ENCODE data around the gene TMEM109. TPM values are rescaled to one million over a fixed set of nuclear protein-coding genes. Genes with fewer than 3 reads are reported as not detected.

The TMEM109 gene
- total RNA-seq, 4 donors from 2014 or later: 107 to 132 (median 120) TPM

DNA sequence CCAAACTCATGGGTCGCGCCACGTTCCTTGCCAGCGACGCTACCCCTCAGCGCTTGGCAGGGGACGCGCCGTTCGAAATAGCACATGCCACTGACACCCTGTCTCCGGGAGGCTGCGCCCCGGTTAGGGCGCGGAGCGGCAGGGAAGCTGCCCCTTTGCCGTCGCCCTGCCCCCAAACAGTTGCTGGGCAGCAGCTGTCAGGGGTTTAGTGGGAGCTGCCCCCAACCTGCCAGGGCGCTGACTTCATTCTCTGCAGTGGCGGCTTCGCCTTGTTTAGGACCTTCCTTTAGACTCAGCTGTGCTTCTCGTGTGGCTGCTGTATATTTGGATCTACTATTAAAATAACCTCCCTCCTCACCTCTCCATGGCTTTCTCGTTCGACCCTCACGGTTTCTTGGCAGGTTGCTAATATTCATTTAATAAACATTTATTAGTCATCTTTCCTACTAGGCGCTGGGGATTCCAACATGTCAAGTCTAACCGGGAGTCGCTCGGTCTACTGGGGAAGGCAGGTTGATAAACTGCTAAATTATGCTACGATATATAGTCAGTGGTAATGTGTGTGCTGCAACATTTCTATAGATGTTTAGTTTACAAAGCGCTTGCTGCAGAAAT is 782 bp downstream of the TMEM109 start:
- Histone ChIP-seq H3K36me3 (peaks cover 0 to 2% of the 10 kb centered on the region in 2 donors), H3K9me3 (no peaks in the 10 kb centered on the region), H3K4me1 (peaks cover 0 to 64% (median 18%) of the 10 kb centered on the region in 3 donors), H3K27ac (peak overlapping the region; percentile 93 to 97 (median 97)), H3K4me3 (peak overlapping the region; percentile 75 to 95), H3K27me3 (no peaks in the 10 kb centered on the region)
- TF ChIP-seq, protein P1, sequence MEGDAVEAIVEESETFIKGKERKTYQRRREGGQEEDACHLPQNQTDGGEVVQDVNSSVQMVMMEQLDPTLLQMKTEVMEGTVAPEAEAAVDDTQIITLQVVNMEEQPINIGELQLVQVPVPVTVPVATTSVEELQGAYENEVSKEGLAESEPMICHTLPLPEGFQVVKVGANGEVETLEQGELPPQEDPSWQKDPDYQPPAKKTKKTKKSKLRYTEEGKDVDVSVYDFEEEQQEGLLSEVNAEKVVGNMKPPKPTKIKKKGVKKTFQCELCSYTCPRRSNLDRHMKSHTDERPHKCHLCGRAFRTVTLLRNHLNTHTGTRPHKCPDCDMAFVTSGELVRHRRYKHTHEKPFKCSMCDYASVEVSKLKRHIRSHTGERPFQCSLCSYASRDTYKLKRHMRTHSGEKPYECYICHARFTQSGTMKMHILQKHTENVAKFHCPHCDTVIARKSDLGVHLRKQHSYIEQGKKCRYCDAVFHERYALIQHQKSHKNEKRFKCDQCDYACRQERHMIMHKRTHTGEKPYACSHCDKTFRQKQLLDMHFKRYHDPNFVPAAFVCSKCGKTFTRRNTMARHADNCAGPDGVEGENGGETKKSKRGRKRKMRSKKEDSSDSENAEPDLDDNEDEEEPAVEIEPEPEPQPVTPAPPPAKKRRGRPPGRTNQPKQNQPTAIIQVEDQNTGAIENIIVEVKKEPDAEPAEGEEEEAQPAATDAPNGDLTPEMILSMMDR (IDR thresholded peaks at IDR 0.05): no peak
- no peak for TF ChIP-seq POLR2AphosphoS5 (IDR thresholded peaks at IDR 0.05)
- TF ChIP-seq POLR2A (IDR thresholded peaks at IDR 0.05): no peak
- no peak for TF ChIP-seq EP300 (IDR thresholded peaks at IDR 0.05)
- WGBS, 2 donors (ENCODE audit: low coverage in 1 of 2): 0 to 2% methylated on average over 7 to 15 of the region's 31 CpGs
- peak; percentile 35 for ATAC-seq

DNA sequence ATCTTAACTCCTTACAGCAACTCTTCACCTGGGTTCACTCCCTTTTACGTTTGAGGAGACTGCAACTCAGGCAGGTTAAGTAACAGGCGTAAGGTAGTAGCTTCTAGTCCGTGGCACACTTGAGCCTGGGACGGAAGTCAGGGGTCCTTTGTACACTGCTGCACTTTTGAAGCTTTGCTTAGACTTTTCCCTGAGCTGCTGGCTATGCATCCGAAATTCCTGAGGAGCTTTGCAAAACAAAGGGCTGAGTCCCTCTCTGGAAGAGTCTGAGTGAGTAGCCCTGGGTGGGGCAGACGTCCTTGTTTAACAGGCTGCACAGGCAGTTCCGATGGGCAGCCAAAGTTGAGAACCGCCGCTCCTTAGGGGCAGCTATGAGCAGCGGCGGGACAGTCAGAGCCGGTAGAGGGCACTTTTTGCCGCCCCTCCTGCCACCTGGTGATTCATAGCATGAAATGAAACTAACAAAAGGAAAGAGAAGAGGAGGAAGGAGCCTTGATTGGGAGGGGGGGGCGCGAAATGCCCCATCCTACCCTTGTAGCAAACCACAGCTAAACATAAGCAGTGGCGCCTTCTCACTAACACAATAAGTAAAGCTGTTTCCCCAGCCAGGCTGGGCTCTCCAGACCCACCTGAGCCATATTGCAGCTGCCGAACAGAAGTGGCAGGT is 1.4 kb downstream of the TMEM109 start:
- peak overlapping the region; percentile 75 to 95 for H3K4me3 ChIP-seq
- H3K36me3 ChIP-seq: peaks cover 0 to 8% of the 10 kb centered on the region in 2 donors
- ATAC-seq: peak; percentile 44
- TF ChIP-seq EP300 (IDR thresholded peaks at IDR 0.05) (no peak), POLR2AphosphoS5 (IDR thresholded peaks at IDR 0.05) (no peak), POLR2A (IDR thresholded peaks at IDR 0.05) (no peak)
- TF ChIP-seq, protein P1 (IDR thresholded peaks at IDR 0.05): peak in 2 of 4 experiments; percentile 10 to 58
- H3K27me3 ChIP-seq: no peaks in the 10 kb centered on the region
- H3K27ac ChIP-seq: peak overlapping the region; percentile 93 to 97 (median 97)
- 16 to 37% methylated on average over 2 to 6 of the region's 17 CpGs for WGBS, 2 donors (ENCODE audit: low coverage in 1 of 2)
- H3K9me3 ChIP-seq: no peaks in the 10 kb centered on the region
- peaks cover 0 to 70% (median 20%) of the 10 kb centered on the region in 3 donors for H3K4me1 ChIP-seq

DNA sequence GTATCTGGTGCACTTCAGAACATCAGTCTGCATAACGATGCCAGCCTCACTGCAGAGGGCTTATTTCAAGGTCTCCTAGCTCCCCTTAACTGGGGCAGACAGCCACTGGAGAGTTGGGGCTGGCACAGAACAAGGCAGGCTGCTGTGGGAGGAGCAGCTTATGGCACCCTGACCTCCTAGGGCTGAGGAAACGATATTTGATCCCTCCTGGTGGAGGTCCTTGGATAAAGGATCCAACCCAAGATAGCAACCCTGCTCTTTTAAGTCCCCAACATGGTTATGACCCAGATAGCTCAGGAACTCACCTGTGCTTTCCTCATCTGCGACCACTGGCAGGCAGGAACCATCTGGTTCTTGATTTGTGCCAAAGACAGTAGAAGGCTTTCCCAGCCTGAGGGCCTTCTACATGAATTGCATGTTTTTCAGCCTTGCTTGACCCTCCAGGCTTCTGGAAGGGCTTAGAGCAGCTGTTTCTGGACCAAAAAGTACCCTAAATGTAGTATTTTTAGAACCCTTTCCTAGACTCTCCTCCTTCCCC is 2.8 kb downstream of the TMEM109 start:
- Histone ChIP-seq H3K4me1 (peaks cover 0 to 73% (median 20%) of the 10 kb centered on the region in 3 donors), H3K36me3 (peaks cover 0 to 22% of the 10 kb centered on the region in 2 donors), H3K4me3 (no peak overlapping the region), H3K27me3 (no peaks in the 10 kb centered on the region), H3K9me3 (no peaks in the 10 kb centered on the region), H3K27ac (no peak overlapping the region)
- ATAC-seq: no peak
- WGBS, 2 donors (ENCODE audit: low coverage in 1 of 2): 83% methylated on average over 1 of the region's 3 CpGs
- TF ChIP-seq EP300 (IDR thresholded peaks at IDR 0.05): no peak
- TF ChIP-seq POLR2A (IDR thresholded peaks at IDR 0.05): no peak
- TF ChIP-seq POLR2AphosphoS5 (IDR thresholded peaks at IDR 0.05): no peak
- TF ChIP-seq, protein P1 (IDR thresholded peaks at IDR 0.05): no peak

DNA sequence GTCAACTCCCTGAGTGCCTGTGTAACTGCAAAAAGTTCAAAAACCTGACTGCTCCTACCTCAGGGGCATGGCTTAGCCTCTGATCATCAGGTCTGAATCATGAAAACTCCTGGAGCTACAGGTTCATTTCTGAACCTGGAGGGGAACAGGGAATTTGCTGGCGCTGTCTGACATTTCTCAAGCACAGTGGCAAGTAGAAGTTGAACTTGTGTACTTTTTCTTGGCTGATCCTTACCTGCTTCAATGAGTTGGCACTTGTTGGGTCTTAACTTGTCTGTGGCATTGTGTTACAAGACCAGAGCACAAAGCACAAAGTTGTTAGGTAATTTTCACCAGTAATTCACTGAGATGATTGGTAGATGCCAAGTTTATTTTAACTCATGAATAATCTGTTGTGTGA is 3.3 kb downstream of the TMEM109 start:
- no peak for TF ChIP-seq POLR2AphosphoS5 (IDR thresholded peaks at IDR 0.05)
- TF ChIP-seq, protein P1 (IDR thresholded peaks at IDR 0.05): no peak
- Histone ChIP-seq H3K36me3 (peaks cover 0 to 27% of the 10 kb centered on the region in 2 donors), H3K27me3 (no peaks in the 10 kb centered on the region), H3K9me3 (no peaks in the 10 kb centered on the region), H3K27ac (no peak overlapping the region), H3K4me1 (peaks cover 0 to 73% (median 20%) of the 10 kb centered on the region in 3 donors), H3K4me3 (no peak overlapping the region)
- ATAC-seq: no peak
- WGBS, 2 donors (ENCODE audit: low coverage in 1 of 2): 100% methylated on average over 1 of the region's 1 CpG; no CpG with 5 or more reads in 1 of the 2 donors
